Bronchial epithelial cell (primary cell): ENCODE data around the gene ZRANB3. TPM values are rescaled to one million over a fixed set of nuclear protein-coding genes. Genes with fewer than 3 reads are reported as not detected.

Experiments used
- DNase-seq: peaks from one replicate; pipeline ENCODE4 v3.0.0-alpha.2; 2010; ENCODE audit warnings: low read depth
- FAIRE-seq: peaks from 2 replicates; lab custom pipeline; 2011; peaks lifted over from hg19 to GRCh38; lab: Jason Lieb, UNC
- H3K27me3 ChIP-seq: 2 replicates; pipeline ENCODE4 v1.5.1; 2011; ENCODE audit warnings: low read length; ENCODE audit not compliant: control insufficient read depth, insufficient read depth
- H3K36me3 ChIP-seq: 2 replicates; pipeline ENCODE4 v1.5.1; 2011; ENCODE audit warnings: low read length; ENCODE audit not compliant: control insufficient read depth, insufficient read depth
- H3K4me3 ChIP-seq: 2 replicates; pipeline ENCODE4 v1.5.1; 2011; ENCODE audit warnings: mild to moderate bottlenecking, low read depth, low read length, control low read depth
- total RNA-seq: library from RNA; depleted of rRNA; stranded (reverse); fragments of >200 nt; gene quantifications from 2 replicates; pipeline ENCODE4 v1.2.1, GENCODE V29; 2014
- TF ChIP-seq, protein P1 (sequence below): IDR thresholded peaks from 2 replicates; pipeline ENCODE4 v1.5.1; 2011; ENCODE audit warnings: mild to moderate bottlenecking, moderate library complexity, low read length, control low read depth, inconsistent platforms; ENCODE audit not compliant: insufficient read depth, severe bottlenecking

The ZRANB3 gene
- total RNA-seq, 1 donor from 2014 or later = 5.5 TPM

DNA sequence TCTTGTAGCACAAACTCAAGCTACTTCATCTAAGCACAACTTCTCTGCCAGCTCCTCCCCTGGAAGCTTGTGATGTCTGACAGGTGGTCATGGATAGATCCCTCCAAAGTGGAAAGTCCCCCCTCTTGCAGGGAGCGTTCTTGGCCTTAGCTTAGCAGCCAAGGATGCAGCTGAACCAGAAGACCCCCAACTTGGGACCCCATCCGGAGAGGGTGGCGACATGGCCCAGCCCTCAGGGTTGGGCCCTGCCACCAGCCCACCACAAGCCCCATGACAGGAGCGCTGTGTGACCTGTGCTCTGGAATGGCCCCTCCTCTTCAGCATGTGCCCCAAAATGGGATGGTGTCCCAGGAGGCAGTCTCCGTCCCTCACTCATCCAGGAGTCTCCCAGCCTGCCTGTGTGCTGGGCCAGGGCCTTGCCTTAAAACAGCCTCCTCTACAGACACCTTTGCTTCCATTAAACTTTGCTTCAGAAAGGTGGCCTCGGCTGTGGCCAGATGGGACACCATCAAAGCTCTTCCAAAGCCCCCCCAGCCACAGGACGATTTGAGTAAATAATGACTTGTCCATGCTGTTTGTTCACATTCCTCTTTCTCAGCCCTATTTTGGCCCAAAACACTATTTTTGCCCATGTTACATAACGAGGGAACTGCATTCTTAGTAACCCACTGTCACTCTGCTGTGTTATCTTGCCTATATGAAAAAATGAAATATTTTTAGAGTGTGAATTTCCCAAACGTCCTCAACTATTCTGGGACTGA, 356.8 kb downstream of the ZRANB3 start:
- DNase-seq (no peak), FAIRE-seq (no peak)
- TF ChIP-seq, protein P1, sequence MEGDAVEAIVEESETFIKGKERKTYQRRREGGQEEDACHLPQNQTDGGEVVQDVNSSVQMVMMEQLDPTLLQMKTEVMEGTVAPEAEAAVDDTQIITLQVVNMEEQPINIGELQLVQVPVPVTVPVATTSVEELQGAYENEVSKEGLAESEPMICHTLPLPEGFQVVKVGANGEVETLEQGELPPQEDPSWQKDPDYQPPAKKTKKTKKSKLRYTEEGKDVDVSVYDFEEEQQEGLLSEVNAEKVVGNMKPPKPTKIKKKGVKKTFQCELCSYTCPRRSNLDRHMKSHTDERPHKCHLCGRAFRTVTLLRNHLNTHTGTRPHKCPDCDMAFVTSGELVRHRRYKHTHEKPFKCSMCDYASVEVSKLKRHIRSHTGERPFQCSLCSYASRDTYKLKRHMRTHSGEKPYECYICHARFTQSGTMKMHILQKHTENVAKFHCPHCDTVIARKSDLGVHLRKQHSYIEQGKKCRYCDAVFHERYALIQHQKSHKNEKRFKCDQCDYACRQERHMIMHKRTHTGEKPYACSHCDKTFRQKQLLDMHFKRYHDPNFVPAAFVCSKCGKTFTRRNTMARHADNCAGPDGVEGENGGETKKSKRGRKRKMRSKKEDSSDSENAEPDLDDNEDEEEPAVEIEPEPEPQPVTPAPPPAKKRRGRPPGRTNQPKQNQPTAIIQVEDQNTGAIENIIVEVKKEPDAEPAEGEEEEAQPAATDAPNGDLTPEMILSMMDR = no peak
- Histone ChIP-seq H3K36me3 (peaks cover 14% of the 10 kb centered on the region), H3K4me3 (no peak overlapping the region), H3K27me3 (no peaks in the 10 kb centered on the region)

DNA sequence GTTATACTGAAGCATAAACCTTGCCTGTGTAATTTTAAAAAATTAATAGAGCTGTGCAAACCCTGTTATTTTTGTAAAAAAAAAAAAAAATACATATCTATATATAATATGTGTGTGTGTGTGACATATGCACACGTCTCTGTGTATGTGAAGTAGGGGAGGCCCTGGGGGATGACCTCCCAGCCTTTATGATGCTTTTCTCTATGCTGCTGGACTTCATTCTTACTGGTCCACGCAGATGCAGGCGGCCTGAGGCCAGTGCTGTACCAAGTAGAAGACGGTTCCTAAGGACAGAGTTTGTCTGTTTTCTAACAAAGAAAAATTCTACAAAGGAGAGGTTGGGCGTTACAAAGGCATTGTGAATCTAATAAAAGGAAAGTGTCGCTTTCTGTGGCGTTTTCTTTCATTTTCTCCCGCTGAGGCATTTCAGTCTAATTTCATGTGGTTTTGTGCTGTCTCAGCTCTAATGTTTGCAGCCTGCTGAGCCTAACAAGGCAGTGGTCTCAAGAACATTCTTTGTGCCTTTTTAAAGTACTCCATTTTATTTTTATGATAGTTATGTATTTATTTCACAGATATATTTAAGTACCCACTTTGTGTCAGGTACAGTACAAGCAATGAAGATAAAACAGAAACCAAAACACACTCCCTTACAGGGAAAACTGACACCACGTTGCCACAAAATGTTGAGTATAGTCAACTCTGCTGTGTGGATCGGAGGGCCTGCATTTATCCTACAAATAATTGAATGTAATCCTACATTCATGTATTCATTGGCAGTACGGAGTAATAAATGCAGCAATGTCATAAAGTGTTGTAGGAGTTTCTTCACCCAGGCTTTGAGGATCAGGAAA, 360.9 kb downstream of the ZRANB3 start:
- H3K36me3 ChIP-seq = peaks cover 26% of the 10 kb centered on the region

DNA sequence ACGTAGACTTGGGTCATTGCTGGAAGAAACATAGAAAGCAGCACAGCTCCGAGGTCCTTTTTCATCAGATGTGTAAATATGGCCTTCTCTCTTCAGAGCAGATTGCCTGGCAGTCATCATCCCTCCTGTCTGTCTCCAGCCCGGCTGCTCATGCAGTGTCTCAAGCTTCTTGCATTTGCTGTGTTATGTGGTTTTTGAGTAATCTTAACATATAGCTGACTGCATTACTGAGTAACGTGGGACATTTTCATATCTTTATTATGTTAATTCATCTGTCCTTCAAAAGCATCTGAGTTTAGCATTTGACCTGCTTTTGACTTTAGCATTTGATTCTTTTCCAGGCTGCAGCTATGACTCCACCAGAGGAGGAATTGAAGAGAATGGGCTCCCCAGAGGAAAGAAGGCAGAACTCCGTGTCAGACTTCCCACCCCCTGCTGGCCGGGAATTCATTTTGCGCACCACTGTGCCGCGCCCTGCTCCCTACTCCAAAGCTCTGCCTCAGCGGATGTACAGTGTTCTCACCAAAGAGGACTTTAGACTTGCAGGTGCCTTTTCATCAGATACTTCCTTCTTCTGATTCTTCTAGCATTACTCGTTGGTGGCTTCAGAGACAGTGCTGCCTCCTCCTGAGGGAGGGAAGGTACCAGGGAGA, 362.7 kb downstream of the ZRANB3 start:
- no peak overlapping the region for H3K4me3 ChIP-seq
- TF ChIP-seq, protein P1 = peak; percentile 1
- H3K27me3 ChIP-seq = no peaks in the 10 kb centered on the region
- H3K36me3 ChIP-seq = peaks cover 25% of the 10 kb centered on the region
- DNase-seq (no peak), FAIRE-seq (no peak)

More for the DNA sequence above, 360.9 kb downstream of the ZRANB3 start:
- Histone ChIP-seq H3K27me3 (no peaks in the 10 kb centered on the region), H3K4me3 (no peak overlapping the region)
- DNase-seq (no peak), FAIRE-seq (no peak)
- TF ChIP-seq, protein P1 = no peak

DNA sequence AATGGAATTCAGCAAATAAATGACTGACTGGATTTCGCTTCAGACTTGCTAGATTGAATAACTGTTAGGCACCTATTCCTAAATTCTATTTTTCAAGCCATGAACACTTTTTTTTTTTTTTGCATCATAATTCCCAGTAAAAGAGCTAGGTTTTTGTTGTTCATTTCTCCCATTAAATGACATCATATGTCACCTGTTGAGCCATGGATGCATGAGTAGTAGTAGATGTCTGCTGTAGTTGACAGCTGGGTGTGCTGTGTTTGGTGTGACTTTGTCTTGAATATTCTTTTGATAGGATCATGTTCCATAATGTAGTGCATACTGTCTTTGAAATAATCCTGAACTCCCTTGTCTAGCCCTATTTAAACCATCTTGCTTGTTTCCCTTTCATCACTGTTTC, 363.7 kb downstream of the ZRANB3 start:
- DNase-seq = no peak
- peaks cover 23% of the 10 kb centered on the region for H3K36me3 ChIP-seq
- no peak for FAIRE-seq
- H3K27me3 ChIP-seq = no peaks in the 10 kb centered on the region
- H3K4me3 ChIP-seq = no peak overlapping the region
- TF ChIP-seq, protein P1 = no peak

DNA sequence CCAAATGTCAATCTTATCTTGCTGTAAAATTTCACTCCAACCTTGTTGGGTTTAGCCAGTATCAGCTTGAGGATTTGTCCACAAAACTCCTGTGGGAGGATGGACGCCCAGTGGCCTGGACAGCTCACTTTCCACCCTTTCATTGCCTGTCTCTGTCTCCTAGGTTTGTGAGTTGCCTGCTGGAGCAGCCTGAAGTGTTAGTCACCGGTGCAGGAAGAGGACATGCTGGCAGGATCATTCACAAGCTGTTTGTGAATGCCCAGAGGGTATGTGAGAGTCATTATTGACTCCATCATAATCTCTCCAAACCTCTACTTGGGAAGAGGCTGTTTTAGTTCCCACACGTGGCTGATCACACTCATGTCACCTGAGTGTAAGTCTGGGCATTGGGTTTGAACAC, 366.6 kb downstream of the ZRANB3 start:
- H3K36me3 ChIP-seq = peaks cover 14% of the 10 kb centered on the region
- H3K4me3 ChIP-seq = no peak overlapping the region
- FAIRE-seq = peak; percentile 92
- peak; percentile 96 for DNase-seq
- TF ChIP-seq, protein P1 = no peak
- no peaks in the 10 kb centered on the region for H3K27me3 ChIP-seq
